Nephron (organoid): ENCODE results near the gene MICOS13.

ENCODE experiments used
- H3K27ac Mint-ChIP-seq, 3 experiments: 2 replicates each; pipeline ENCODE4 v1.8.0; 2020; ENCODE audit warnings: mixed read lengths in 3 of 3, mild to moderate bottlenecking in 2 of 3, moderate library complexity in 1 of 3
- H3K27me3 Mint-ChIP-seq: 2 replicates; pipeline ENCODE4 v1.8.0; 2021; ENCODE audit warnings: low read depth, mild to moderate bottlenecking, moderate library complexity, mixed read lengths
- H3K36me3 Mint-ChIP-seq: 2 replicates; pipeline ENCODE4 v1.8.0; 2020; ENCODE audit warnings: low read depth, mixed read lengths
- H3K4me1 Mint-ChIP-seq: 2 replicates; pipeline ENCODE4 v1.8.0; 2020; ENCODE audit warnings: mixed read lengths
- H3K4me3 Mint-ChIP-seq, 3 experiments: 2 replicates each; pipeline ENCODE4 v1.8.0; 2020; ENCODE audit warnings: mild to moderate bottlenecking in 3 of 3, mixed read lengths in 3 of 3, moderate library complexity in 2 of 3
- H3K9me3 Mint-ChIP-seq: 2 replicates; pipeline ENCODE4 v1.8.0; 2020; ENCODE audit warnings: mixed read lengths
- CTCF ChIP-seq, 3 experiments: fragments of 200-600 bp; sonication (generic); IDR thresholded peaks; one replicate each; pipeline ENCODE4 v1.5.0; 2021; ENCODE audit warnings: antibody characterized with exemption in 3 of 3; ENCODE audit not compliant: unreplicated experiment in 3 of 3

The MICOS13 gene

GRCh38 chr19:5663904-5664303 lies 16.4 kb downstream of the MICOS13 start:
- no peak for TF ChIP-seq CTCF (IDR thresholded peaks at IDR 0.05; ENCODE audit: unreplicated experiment in 3 of 3)
- no peak overlapping the region for H3K4me3 Mint-ChIP-seq
- peaks cover 6% of the 10 kb centered on the region for H3K4me1 Mint-ChIP-seq
- no peak overlapping the region for H3K27ac Mint-ChIP-seq
- H3K9me3 Mint-ChIP-seq: no peaks in the 10 kb centered on the region
- no peaks in the 10 kb centered on the region for H3K27me3 Mint-ChIP-seq
- peaks cover 64% of the 10 kb centered on the region for H3K36me3 Mint-ChIP-seq

GRCh38 chr19:5661483-5661882 lies 18.8 kb downstream of the MICOS13 start:
- Mint-ChIP-seq H3K9me3 (no peaks in the 10 kb centered on the region), H3K27me3 (no peaks in the 10 kb centered on the region), H3K4me1 (peaks cover 6% of the 10 kb centered on the region), H3K4me3 (no peak overlapping the region), H3K27ac (no peak overlapping the region), H3K36me3 (peaks cover 60% of the 10 kb centered on the region)
- no peak for TF ChIP-seq CTCF (IDR thresholded peaks at IDR 0.05; ENCODE audit: unreplicated experiment in 3 of 3)

- Mint-ChIP-seq H3K9me3 (no peaks in the 10 kb centered on the region), H3K27me3 (no peaks in the 10 kb centered on the region), H3K27ac (no peak overlapping the region), H3K36me3 (peaks cover 65% of the 10 kb centered on the region), H3K4me1 (no peaks in the 10 kb centered on the region), H3K4me3 (no peak overlapping the region)
- TF ChIP-seq CTCF (IDR thresholded peaks at IDR 0.05; ENCODE audit: unreplicated experiment in 3 of 3): no peak
Observed at GRCh38 chr19:5655412-5655811, 24.9 kb downstream of the MICOS13 start.

- Mint-ChIP-seq H3K27me3 (no peaks in the 10 kb centered on the region), H3K36me3 (peaks cover 69% of the 10 kb centered on the region), H3K9me3 (no peaks in the 10 kb centered on the region), H3K4me1 (no peaks in the 10 kb centered on the region), H3K4me3 (no peak overlapping the region), H3K27ac (no peak overlapping the region)
- TF ChIP-seq CTCF (IDR thresholded peaks at IDR 0.05; ENCODE audit: unreplicated experiment in 3 of 3): no peak
Observed at GRCh38 chr19:5654931-5655330, 25.4 kb downstream of the MICOS13 start.

GRCh38 chr19:5652261-5652660 lies 28.1 kb downstream of the MICOS13 start:
- Mint-ChIP-seq H3K4me3 (no peak overlapping the region), H3K4me1 (no peaks in the 10 kb centered on the region), H3K9me3 (no peaks in the 10 kb centered on the region), H3K27me3 (no peaks in the 10 kb centered on the region), H3K36me3 (peaks cover 75% of the 10 kb centered on the region), H3K27ac (no peak overlapping the region)
- TF ChIP-seq CTCF (IDR thresholded peaks at IDR 0.05; ENCODE audit: unreplicated experiment in 3 of 3): no peak

GRCh38 chr19:5651361-5651760 lies 29.0 kb downstream of the MICOS13 start:
- Mint-ChIP-seq H3K36me3 (peaks cover 79% of the 10 kb centered on the region), H3K9me3 (no peaks in the 10 kb centered on the region), H3K4me1 (no peaks in the 10 kb centered on the region), H3K27ac (no peak overlapping the region), H3K4me3 (no peak overlapping the region), H3K27me3 (no peaks in the 10 kb centered on the region)
- no peak for TF ChIP-seq CTCF (IDR thresholded peaks at IDR 0.05; ENCODE audit: unreplicated experiment in 3 of 3)
